ENCODE measurements around the gene TAL2.

The TAL2 gene

GRCh38 chr9:105711867-105712266 is 49.6 kb downstream of the TAL2 start:
- no peak for DNase-seq

- DNase-seq = no peak
These were observed 50.0 kb downstream of the TAL2 start for GRCh38 chr9:105712297-105712696.
